H9 (cell line): ENCODE measurements around the gene IGF1R. TPM values are rescaled to one million over a fixed set of nuclear protein-coding genes. Genes with fewer than 3 reads are reported as not detected.
A peak's percentile ranks its signal among the peaks of the same experiment; 100 is the strongest.

Experiments used
- DNase-seq: peaks from one replicate; pipeline ENCODE4 v3.0.0-alpha.2; 2017
- H2AFZ ChIP-seq: one replicate; pipeline ENCODE4 v1.6.1; 2013; ENCODE audit warnings: mild to moderate bottlenecking, low read length, control low read depth, moderate library complexity
- H2AK5ac ChIP-seq: 2 replicates; pipeline ENCODE4 v1.6.1; 2013; ENCODE audit warnings: low read length, control low read depth, mixed read lengths; ENCODE audit not compliant: insufficient read length
- H2BK120ac ChIP-seq: one replicate; pipeline ENCODE4 v1.6.1; 2013; ENCODE audit warnings: low read depth, mild to moderate bottlenecking, low read length, control low read depth, inconsistent platforms; ENCODE audit not compliant: poor library complexity, severe bottlenecking
- H2BK12ac ChIP-seq: 2 replicates; pipeline ENCODE4 v1.6.1; 2013; ENCODE audit warnings: low read length, control low read depth, mixed read lengths, low read depth; ENCODE audit not compliant: insufficient read length
- H2BK15ac ChIP-seq: 2 replicates; pipeline ENCODE4 v1.6.1; 2013; ENCODE audit warnings: low read depth, low read length, control low read depth
- H2BK20ac ChIP-seq: one replicate; pipeline ENCODE4 v1.6.1; 2013; ENCODE audit warnings: low read depth, mild to moderate bottlenecking, low read length, control low read depth, inconsistent platforms; ENCODE audit not compliant: poor library complexity, severe bottlenecking
- H2BK5ac ChIP-seq: 2 replicates; pipeline ENCODE4 v1.6.1; 2013; ENCODE audit warnings: low read length, control low read depth, mixed read lengths; ENCODE audit not compliant: insufficient read length
- H3K14ac ChIP-seq: 2 replicates; pipeline ENCODE4 v1.6.1; 2013; ENCODE audit warnings: low read length, control low read depth; ENCODE audit not compliant: insufficient read depth
- H3K18ac ChIP-seq: 2 replicates; pipeline ENCODE4 v1.6.1; 2013; ENCODE audit warnings: low read depth, mild to moderate bottlenecking, mixed read lengths, low read length, control low read depth; ENCODE audit not compliant: insufficient read length
- H3K23ac ChIP-seq: 2 replicates; pipeline ENCODE4 v1.6.1; 2013; ENCODE audit warnings: low read length, control low read depth, mixed read lengths, low read depth; ENCODE audit not compliant: insufficient read length
- H3K23me2 ChIP-seq: 2 replicates; pipeline ENCODE4 v1.6.1; 2013; ENCODE audit warnings: low read depth, mild to moderate bottlenecking, mixed read lengths, low read length, control low read depth; ENCODE audit not compliant: insufficient read length, poor library complexity, severe bottlenecking
- H3K27ac ChIP-seq: 2 replicates; pipeline ENCODE4 v1.5.1; 2013; ENCODE audit warnings: low read length, control low read depth, mixed read lengths, low read depth; ENCODE audit not compliant: insufficient read length
- H3K27me3 ChIP-seq: 2 replicates; pipeline ENCODE4 v1.6.1; 2013; ENCODE audit warnings: low read length, control low read depth, inconsistent platforms; ENCODE audit not compliant: insufficient read depth
- H3K4ac ChIP-seq: 2 replicates; pipeline ENCODE4 v1.6.1; 2013; ENCODE audit warnings: low read depth, mild to moderate bottlenecking, control low read depth, inconsistent platforms, low read length, moderate library complexity
- H3K4me1 ChIP-seq: 2 replicates; pipeline ENCODE4 v1.6.1; 2013; ENCODE audit warnings: low read length, control low read depth, inconsistent platforms; ENCODE audit not compliant: insufficient read depth
- H3K4me2 ChIP-seq: 2 replicates; pipeline ENCODE4 v1.6.1; 2013; ENCODE audit warnings: low read length, control low read depth, mixed read lengths; ENCODE audit not compliant: insufficient read length, insufficient read depth
- H3K56ac ChIP-seq: 2 replicates; pipeline ENCODE4 v1.6.1; 2013; ENCODE audit warnings: low read depth, mild to moderate bottlenecking, mixed read lengths, low read length, control low read depth; ENCODE audit not compliant: insufficient read length
- H3K79me1 ChIP-seq: 2 replicates; pipeline ENCODE4 v1.6.1; 2013; ENCODE audit warnings: low read depth, mild to moderate bottlenecking, moderate library complexity, low read length, control low read depth, inconsistent platforms; ENCODE audit not compliant: insufficient read depth, poor library complexity, severe bottlenecking
- H3K79me2 ChIP-seq: 2 replicates; pipeline ENCODE4 v1.6.1; 2013; ENCODE audit warnings: low read length, control low read depth, inconsistent platforms; ENCODE audit not compliant: insufficient read depth
- H3K9ac ChIP-seq: 2 replicates; pipeline ENCODE4 v1.6.1; 2013; ENCODE audit warnings: low read length, control low read depth, mixed read lengths; ENCODE audit not compliant: insufficient read length; ENCODE audit errors: extremely low read depth
- H3K9me3 ChIP-seq: one replicate; pipeline ENCODE4 v1.6.1; 2013; ENCODE audit warnings: low read depth, low read length, inconsistent platforms; ENCODE audit not compliant: control insufficient read depth
- H3T11ph ChIP-seq: one replicate; pipeline ENCODE4 v1.6.1; 2013; ENCODE audit warnings: mild to moderate bottlenecking, low read length, control low read depth, inconsistent platforms
- H4K20me1 ChIP-seq: one replicate; pipeline ENCODE4 v1.6.1; 2013; ENCODE audit not compliant: control insufficient read depth, insufficient read length, insufficient read depth
- H4K5ac ChIP-seq: 2 replicates; pipeline ENCODE4 v1.6.1; 2013; ENCODE audit warnings: low read depth, mild to moderate bottlenecking, mixed read lengths, low read length, control low read depth; ENCODE audit not compliant: insufficient read length
- H4K8ac ChIP-seq: replicated peaks from 2 replicates; pipeline ENCODE4 v1.6.1; 2013; ENCODE audit warnings: low read length, control low read depth, mixed read lengths, low read depth; ENCODE audit not compliant: insufficient read length
- H4K91ac ChIP-seq: 2 replicates; pipeline ENCODE4 v1.6.1; 2013; ENCODE audit warnings: low read depth, mild to moderate bottlenecking, moderate library complexity, mixed read lengths, low read length, control low read depth; ENCODE audit not compliant: insufficient read length
- H3K27ac Mint-ChIP-seq, 3 experiments: 2 replicates in 2 of 3; 3 replicates in 1 of 3; pipeline ENCODE4 v1.8.0; 2020 to 2021; ENCODE audit warnings: mixed read lengths in 3 of 3, mild to moderate bottlenecking in 1 of 3, moderate library complexity in 1 of 3
- H3K27me3 Mint-ChIP-seq: 2 replicates; pipeline ENCODE4 v1.8.0; 2021; ENCODE audit warnings: low read depth, mild to moderate bottlenecking, moderate library complexity, mixed read lengths
- H3K36me3 Mint-ChIP-seq, 3 experiments: 2 replicates in 2 of 3; 3 replicates in 1 of 3; pipeline ENCODE4 v1.8.0; 2020 to 2021; ENCODE audit warnings: low read depth in 3 of 3, mixed read lengths in 3 of 3; ENCODE audit not compliant: insufficient read depth in 1 of 3
- H3K4me1 Mint-ChIP-seq, 2 experiments: 2 replicates each; pipeline ENCODE4 v1.8.0; 2020; ENCODE audit warnings: mixed read lengths in 2 of 2
- H3K4me3 Mint-ChIP-seq, 2 experiments: 2 replicates in 1 of 2; 3 replicates in 1 of 2; pipeline ENCODE4 v1.8.0; 2020 to 2021; ENCODE audit warnings: mild to moderate bottlenecking in 2 of 2, mixed read lengths in 2 of 2, moderate library complexity in 1 of 2
- H3K9me3 Mint-ChIP-seq, 2 experiments: 2 replicates in 1 of 2; 3 replicates in 1 of 2; pipeline ENCODE4 v1.8.0; 2020; ENCODE audit warnings: mild to moderate bottlenecking in 2 of 2, mixed read lengths in 2 of 2, moderate library complexity in 1 of 2
- WGBS: extraction: QIAGEN DNeasy Blood & Tissue Kit; methylation state at CpG from one replicate; pipeline ENCODE4 v1.1.7; 2013; ENCODE audit warnings: missing lambda C conversion rate, low lambda C conversion rate, mixed read lengths; ENCODE audit not compliant: insufficient read length; ENCODE audit errors: extremely low coverage; 5-methylcytosine and 5-hydroxymethylcytosine counted together
- total RNA-seq: library from RNA; stranded (reverse); gene quantifications from 2 replicates; pipeline ENCODE4 v1.2.1, GENCODE V29; 2021
- TF ChIP-seq, protein P1 (sequence below): fragments of 200-600 bp; sonication (generic); conservative IDR thresholded peaks from 3 replicates; pipeline ENCODE4 v1.8.0; 2021; ENCODE audit warnings: antibody characterized with exemption, mild to moderate bottlenecking

IGF1R gene
- total RNA-seq, 1 experiment from 2014 or later, result 70.0 TPM

DNA sequence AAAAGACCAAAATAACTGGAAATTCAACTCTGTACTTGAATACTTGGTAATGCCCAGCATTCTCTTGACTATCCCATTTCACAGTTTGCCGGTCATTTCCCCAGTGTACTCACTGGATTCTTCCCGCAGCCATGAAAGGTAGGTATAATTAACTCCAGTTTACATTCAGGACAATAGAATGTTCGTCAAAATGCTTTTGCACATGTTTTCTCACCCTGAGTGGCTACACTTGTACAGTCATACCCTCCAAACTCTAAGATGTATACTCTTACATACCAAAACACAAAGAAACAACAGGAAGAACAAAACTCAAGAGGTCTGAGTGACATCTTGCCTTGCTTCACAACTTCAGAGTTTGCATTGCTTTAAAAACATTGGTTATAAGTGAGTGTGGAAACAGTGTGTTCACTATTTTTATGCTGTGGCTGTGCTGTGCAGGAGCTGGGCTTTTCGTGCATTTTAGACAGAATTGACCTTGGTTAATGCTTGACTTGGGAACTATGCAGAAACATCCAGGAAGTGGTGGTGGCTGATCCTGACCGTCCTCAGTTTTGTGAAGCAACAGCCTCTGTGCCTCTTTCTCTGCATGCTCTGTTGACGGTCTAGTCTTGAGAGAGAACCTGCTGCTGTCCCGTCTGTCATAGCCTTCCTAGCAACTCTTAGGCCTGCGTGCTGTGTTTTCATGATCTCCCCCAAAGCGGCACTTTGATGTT is 90.5 kb downstream of the IGF1R start:
- Histone ChIP-seq H2AFZ (no peak overlapping the region), H3K4ac (no peak overlapping the region), H3K56ac (no peak overlapping the region), H3K4me1 (peaks cover 13% of the 10 kb centered on the region; the same call in 1 of the 2 replicates), H4K5ac (no peak overlapping the region), H2BK120ac (no peak overlapping the region), H4K91ac (no peak overlapping the region), H3K27ac (no peak overlapping the region), H3K9ac (no peak overlapping the region), H3K79me1 (peaks cover 14% of the 10 kb centered on the region), H3K23ac (no peak overlapping the region), H3K18ac (no peak overlapping the region), H3K23me2 (no peaks in the 10 kb centered on the region), H2BK5ac (no peak overlapping the region), H3K4me2 (no peak overlapping the region), H4K20me1 (no peaks in the 10 kb centered on the region), H3K9me3 (no peaks in the 10 kb centered on the region), H2BK20ac (no peak overlapping the region), H2BK12ac (no peak overlapping the region), H4K8ac (no peak overlapping the region), H2AK5ac (no peak overlapping the region), H3K79me2 (peaks cover 73% of the 10 kb centered on the region), H2BK15ac (no peak overlapping the region), H3T11ph (no peak overlapping the region), H3K14ac (no peak overlapping the region), H3K27me3 (no peaks in the 10 kb centered on the region)
- H3K4me3 Mint-ChIP-seq, result no peak overlapping the region
- no CpG with 5 or more reads among the region's 9 CpGs for WGBS
- peaks cover 67 to 82% of the 10 kb centered on the region in 2 experiments for H3K4me1 Mint-ChIP-seq
- peaks cover 0 to 4% (median 2%) of the 10 kb centered on the region in 3 experiments; a peak in 2 of 7 replicates for H3K36me3 Mint-ChIP-seq
- peak overlapping the region; percentile 32 to 60 (median 57); a peak in 4 of 7 replicates for H3K27ac Mint-ChIP-seq
- TF ChIP-seq, protein P1, sequence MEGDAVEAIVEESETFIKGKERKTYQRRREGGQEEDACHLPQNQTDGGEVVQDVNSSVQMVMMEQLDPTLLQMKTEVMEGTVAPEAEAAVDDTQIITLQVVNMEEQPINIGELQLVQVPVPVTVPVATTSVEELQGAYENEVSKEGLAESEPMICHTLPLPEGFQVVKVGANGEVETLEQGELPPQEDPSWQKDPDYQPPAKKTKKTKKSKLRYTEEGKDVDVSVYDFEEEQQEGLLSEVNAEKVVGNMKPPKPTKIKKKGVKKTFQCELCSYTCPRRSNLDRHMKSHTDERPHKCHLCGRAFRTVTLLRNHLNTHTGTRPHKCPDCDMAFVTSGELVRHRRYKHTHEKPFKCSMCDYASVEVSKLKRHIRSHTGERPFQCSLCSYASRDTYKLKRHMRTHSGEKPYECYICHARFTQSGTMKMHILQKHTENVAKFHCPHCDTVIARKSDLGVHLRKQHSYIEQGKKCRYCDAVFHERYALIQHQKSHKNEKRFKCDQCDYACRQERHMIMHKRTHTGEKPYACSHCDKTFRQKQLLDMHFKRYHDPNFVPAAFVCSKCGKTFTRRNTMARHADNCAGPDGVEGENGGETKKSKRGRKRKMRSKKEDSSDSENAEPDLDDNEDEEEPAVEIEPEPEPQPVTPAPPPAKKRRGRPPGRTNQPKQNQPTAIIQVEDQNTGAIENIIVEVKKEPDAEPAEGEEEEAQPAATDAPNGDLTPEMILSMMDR, result no peak
- no peaks in the 10 kb centered on the region; a peak in 1 of 5 replicates for H3K9me3 Mint-ChIP-seq
- H3K27me3 Mint-ChIP-seq, result no peaks in the 10 kb centered on the region
- DNase-seq, result no peak
